ENCODE data around the gene PROK2. TPM values are rescaled to one million over a fixed set of nuclear protein-coding genes. Genes with fewer than 3 reads are reported as not detected.

PROK2 gene
- total RNA-seq, 4 donors from 2014 or later = not detected

DNA sequence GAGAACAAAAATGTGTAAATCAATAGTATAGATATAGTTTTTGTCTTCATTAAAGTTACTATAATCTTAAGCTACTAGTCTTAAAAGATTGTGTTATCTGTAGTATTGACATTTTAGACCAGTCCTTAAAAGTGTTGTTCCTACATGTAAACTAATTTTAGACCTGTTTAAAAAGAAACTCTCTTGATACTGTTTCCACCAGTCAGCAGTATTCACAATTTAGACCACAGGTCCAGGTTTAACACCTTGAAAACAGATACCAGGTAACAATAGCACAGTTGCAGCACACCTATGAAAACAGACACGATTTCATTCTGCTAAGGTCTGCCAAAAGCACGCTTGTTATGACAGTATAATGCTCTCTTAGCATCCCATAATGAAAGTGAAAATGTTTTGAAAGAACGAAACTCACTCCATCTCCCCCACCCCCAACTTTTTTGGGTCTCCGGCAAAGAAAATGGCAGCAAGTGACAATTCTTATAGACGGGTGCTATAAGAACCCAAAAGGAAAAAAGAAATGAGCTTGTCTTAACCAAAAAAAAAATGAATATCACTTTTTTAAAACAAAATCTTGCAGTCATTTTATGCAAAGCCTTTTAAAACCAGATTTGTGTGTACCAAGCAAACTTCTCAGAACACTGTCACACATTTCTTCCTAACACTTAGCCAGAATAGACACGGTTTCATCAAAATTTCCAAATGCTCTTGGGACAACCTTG lies 61.3 kb downstream of the PROK2 start:
- TF ChIP-seq POLR2A (IDR thresholded peaks at IDR 0.05) = no peak
- TF ChIP-seq, protein P1, sequence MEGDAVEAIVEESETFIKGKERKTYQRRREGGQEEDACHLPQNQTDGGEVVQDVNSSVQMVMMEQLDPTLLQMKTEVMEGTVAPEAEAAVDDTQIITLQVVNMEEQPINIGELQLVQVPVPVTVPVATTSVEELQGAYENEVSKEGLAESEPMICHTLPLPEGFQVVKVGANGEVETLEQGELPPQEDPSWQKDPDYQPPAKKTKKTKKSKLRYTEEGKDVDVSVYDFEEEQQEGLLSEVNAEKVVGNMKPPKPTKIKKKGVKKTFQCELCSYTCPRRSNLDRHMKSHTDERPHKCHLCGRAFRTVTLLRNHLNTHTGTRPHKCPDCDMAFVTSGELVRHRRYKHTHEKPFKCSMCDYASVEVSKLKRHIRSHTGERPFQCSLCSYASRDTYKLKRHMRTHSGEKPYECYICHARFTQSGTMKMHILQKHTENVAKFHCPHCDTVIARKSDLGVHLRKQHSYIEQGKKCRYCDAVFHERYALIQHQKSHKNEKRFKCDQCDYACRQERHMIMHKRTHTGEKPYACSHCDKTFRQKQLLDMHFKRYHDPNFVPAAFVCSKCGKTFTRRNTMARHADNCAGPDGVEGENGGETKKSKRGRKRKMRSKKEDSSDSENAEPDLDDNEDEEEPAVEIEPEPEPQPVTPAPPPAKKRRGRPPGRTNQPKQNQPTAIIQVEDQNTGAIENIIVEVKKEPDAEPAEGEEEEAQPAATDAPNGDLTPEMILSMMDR (IDR thresholded peaks at IDR 0.05) = no peak
- DNase-seq (ENCODE audit: low spot score in 2 of 2) = no peak
- 33 to 46% methylated on average over 6 of the region's 6 CpGs for WGBS, 2 donors
- intact Hi-C loops (cut with DNase I; ENCODE audit: low total_unique reads) = no loop called here
- H3K4me3 ChIP-seq (ENCODE audit: low read depth, poor library complexity, severe bottlenecking) = no peak overlapping the region

DNA sequence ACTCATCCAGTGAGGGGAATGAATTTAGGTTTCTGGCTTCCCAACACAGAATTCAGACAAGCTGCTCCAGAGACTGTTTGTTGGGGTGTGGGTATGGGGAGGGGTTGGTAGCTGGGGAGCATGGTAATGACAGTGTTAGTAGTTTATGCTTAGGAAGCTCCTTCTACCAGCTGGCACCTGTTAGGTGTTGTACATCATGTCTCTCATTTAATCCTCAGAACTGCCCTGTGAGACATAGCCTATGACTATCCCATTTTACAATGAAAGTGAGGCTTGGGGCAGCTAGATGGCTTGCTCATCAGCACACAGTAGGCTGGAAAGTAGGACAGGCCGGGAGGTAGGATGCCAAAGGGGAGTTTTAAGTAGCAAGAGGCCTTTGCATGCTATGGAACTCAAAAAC lies 62.3 kb downstream of the PROK2 start:
- no peak overlapping the region for H3K4me3 ChIP-seq (ENCODE audit: low read depth, poor library complexity, severe bottlenecking)
- intact Hi-C loops (cut with DNase I; ENCODE audit: low total_unique reads) = no loop called here
- no peak for DNase-seq (ENCODE audit: low spot score in 2 of 2)
- TF ChIP-seq POLR2A (IDR thresholded peaks at IDR 0.05) = no peak
- WGBS, 2 donors = 86 to 91% methylated on average over 1 of the region's 1 CpG

Other genes starting within 250 kb of the PROK2 start
- 10 to 100 TPM; 46.6 to 66.6 (median 55.2) TPM for gene FOXP1, start 201.4 kb downstream of the PROK2 start, total RNA-seq
- 10 to 100 TPM; 11.4 to 13.5 (median 12.8) TPM for gene EIF4E3, start 59.7 kb downstream of the PROK2 start, total RNA-seq
- 1 to 10 TPM; 1.9 to 4.5 (median 2.5) TPM for gene GPR27, start 31.3 kb downstream of the PROK2 start, total RNA-seq

Measured in lower leg skin (tissue), 4 donors.